Psoas muscle (tissue), 8 donors: ENCODE results near the gene TRIM23. TPM values are rescaled to one million over a fixed set of nuclear protein-coding genes. Genes with fewer than 3 reads are reported as not detected.
"Not testable (repeated sequence)": the region's sequence is repeated elsewhere in the genome, so short reads cannot be mapped to it uniquely, and the experiment has no call there.

ENCODE experiments used
- ATAC-seq, 4 donors: fragments of 200-7000 bp; cut with Tn5 transposase; one replicate each; pipeline ENCODE4 v1.9.1; 2020; ENCODE audit warnings: moderate library complexity in 3 of 4, mild to moderate bottlenecking in 2 of 4
- DNase-seq, 2 donors: peaks; one replicate each; pipeline ENCODE4 v3.0.0-alpha.2; 2020
- H3K27ac ChIP-seq: fragments of 200-600 bp; one replicate; pipeline ENCODE4 v1.8.0; 2022
- H3K27me3 ChIP-seq, 3 donors: fragments of 200-600 bp in 1 of 3; one replicate each; pipeline versions ENCODE4 v1.6.1 to v1.8.0; 2013 to 2022; ENCODE audit warnings: low read length in 2 of 3, mild to moderate bottlenecking in 2 of 3, moderate library complexity in 1 of 3; ENCODE audit not compliant: insufficient read depth in 3 of 3
- H3K36me3 ChIP-seq, 2 donors: fragments of 200-600 bp in 1 of 2; one replicate each; pipeline versions ENCODE4 v1.6.1 to v1.8.0; 2013 to 2022; ENCODE audit warnings: low read depth in 1 of 2, mild to moderate bottlenecking in 1 of 2, moderate library complexity in 1 of 2; ENCODE audit not compliant: insufficient read depth in 1 of 2
- H3K4me1 ChIP-seq: fragments of 200-600 bp; one replicate; pipeline ENCODE4 v1.8.0; 2022
- H3K4me3 ChIP-seq: fragments of 200-600 bp; one replicate; pipeline ENCODE4 v1.8.0; 2022; ENCODE audit warnings: mild to moderate bottlenecking
- H3K9me3 ChIP-seq: fragments of 200-600 bp; one replicate; pipeline ENCODE4 v1.8.0; 2022
- WGBS, 3 donors: extraction: QIAGEN DNeasy Blood & Tissue Kit; methylation state at CpG; one replicate each; pipeline versions ENCODE4 v1.1.6 to v1.1.7; 2013; 5-methylcytosine and 5-hydroxymethylcytosine counted together
- intact Hi-C, 2 donors: fragments of 100-400 bp; cut with DNase I; formaldehyde crosslinking; loops; one replicate each; pipeline versions ENCODE4 v1.11.0 to v1.14.2; 2022
- polyA plus RNA-seq, 3 donors: library from polyadenylated mRNA; stranded (reverse); fragments of 200-250 nt; gene quantifications; one replicate each; pipeline ENCODE4 v1.2.3, GENCODE V29; 2013
- total RNA-seq, 4 donors: library from RNA; stranded (reverse); fragmentation: NEBNext Ultra II Directional in 2 of 4; extraction: Animal tissue kit (Norgen Biotek cat#: 25700) in 2 of 4; gene quantifications; one replicate each; pipeline versions ENCODE4 v1.2.1 to v1.2.4, GENCODE V29; 2021 to 2023
- TF ChIP-seq, protein P1 (sequence below): fragments of 200-600 bp; IDR thresholded peaks from one replicate; pipeline ENCODE4 v1.8.0; 2022; ENCODE audit warnings: antibody characterized with exemption
- donor health status: healthy with polysubstance abuse.
- donor health status: DM: no; HTN: no; CAD: no; lungs with moderate emphysema.
- donor health status: Bipolar disorder and iron deficiency.
- donor health status: healthy.
- donor health status: DM: yes; HTN: yes; CAD: no.
- donor health status: DM: no; HTN: no; CAD: no.
- donor health status: DM: no; HTN: no; CAD: no.
- donor health status: DM: yes; HTN: yes; CAD: no.

TRIM23 gene
- total and polyA plus RNA-seq, 7 donors = 7.2 to 22.8 (median 20.0) TPM

DNA sequence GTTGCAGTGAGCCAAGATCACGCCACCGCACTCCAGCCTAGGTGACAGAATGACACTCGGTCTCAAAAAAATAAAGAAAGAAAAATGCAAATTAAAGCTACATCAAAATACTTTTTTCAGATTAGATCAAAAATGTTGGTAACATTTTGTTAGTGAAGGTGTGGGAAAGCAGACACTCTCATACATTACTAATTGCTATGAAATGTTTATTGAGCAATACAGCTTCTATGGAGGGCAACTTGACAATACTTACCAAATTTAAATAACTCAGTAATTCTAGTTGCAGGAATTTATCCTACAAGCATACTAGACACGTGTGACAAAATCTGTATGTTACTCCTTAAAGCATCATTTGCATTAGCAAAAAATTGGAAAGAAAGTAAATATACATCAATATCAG, 4.1 kb downstream of the TRIM23 start:
- 84 to 88% (median 88%) methylated on average over 4 of the region's 4 CpGs for WGBS, 3 donors
- Histone ChIP-seq H3K9me3 (no peaks in the 10 kb centered on the region), H3K27me3 (no peaks in the 10 kb centered on the region), H3K27ac (no peak overlapping the region), H3K36me3 (peaks cover 0 to 25% of the 10 kb centered on the region in 2 donors), H3K4me1 (peaks cover 35% of the 10 kb centered on the region), H3K4me3 (no peak overlapping the region)
- ATAC-seq (no peak), DNase-seq (no peak)
- TF ChIP-seq, protein P1, sequence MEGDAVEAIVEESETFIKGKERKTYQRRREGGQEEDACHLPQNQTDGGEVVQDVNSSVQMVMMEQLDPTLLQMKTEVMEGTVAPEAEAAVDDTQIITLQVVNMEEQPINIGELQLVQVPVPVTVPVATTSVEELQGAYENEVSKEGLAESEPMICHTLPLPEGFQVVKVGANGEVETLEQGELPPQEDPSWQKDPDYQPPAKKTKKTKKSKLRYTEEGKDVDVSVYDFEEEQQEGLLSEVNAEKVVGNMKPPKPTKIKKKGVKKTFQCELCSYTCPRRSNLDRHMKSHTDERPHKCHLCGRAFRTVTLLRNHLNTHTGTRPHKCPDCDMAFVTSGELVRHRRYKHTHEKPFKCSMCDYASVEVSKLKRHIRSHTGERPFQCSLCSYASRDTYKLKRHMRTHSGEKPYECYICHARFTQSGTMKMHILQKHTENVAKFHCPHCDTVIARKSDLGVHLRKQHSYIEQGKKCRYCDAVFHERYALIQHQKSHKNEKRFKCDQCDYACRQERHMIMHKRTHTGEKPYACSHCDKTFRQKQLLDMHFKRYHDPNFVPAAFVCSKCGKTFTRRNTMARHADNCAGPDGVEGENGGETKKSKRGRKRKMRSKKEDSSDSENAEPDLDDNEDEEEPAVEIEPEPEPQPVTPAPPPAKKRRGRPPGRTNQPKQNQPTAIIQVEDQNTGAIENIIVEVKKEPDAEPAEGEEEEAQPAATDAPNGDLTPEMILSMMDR = no peak
- intact Hi-C loops = loop anchor here in 1 of 2 donors (10.0 kb wide), 1 partner anchor 525 kb away; the partner anchor contains the start of gene SREK1

DNA sequence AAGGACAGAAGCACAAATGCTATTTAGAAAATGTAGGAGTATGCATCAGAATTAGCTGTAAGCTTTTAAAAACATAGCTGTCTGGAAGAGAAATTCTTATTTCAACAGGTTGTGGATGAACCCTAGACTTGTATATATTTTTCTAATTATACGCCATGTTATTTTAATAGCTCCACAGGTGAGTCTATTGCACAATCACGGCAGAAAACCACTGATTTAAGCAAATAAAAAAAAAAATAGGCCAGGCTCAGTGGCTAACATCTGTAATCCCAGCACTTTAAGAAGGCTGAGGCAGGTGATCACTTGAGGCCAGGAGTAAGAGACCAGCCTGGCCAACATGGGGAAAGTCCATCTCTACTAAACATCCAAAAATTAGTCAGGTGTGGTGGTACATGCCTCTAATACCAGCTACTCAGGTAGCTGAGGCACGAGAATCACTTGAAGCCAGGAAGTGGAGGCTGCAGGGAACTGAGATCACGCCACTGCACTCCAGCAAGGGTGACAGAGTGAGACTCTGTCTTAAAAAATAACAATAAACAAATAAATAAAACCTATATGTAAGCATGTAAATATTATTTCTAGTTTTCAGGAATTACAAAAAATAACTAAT, 11.7 kb downstream of the TRIM23 start:
- Histone ChIP-seq H3K9me3 (no peaks in the 10 kb centered on the region), H3K36me3 (peaks cover 14 to 100% of the 10 kb centered on the region in 2 donors), H3K27ac (no peak overlapping the region), H3K4me1 (no peaks in the 10 kb centered on the region), H3K4me3 (no peak overlapping the region), H3K27me3 (no peaks in the 10 kb centered on the region)
- DNase-seq = no peak
- WGBS, 3 donors = 87 to 92% (median 88%) methylated on average over 4 of the region's 4 CpGs
- ATAC-seq = no peak
- intact Hi-C loops = no loop called here
- TF ChIP-seq, protein P1 = no peak

- DNase-seq (no peak), ATAC-seq (no peak)
- TF ChIP-seq, protein P1 = no peak
- no peaks in the 10 kb centered on the region for H3K9me3 ChIP-seq
- intact Hi-C loops = no loop called here
- peaks cover 14 to 100% of the 10 kb centered on the region in 2 donors for H3K36me3 ChIP-seq
- H3K4me1 ChIP-seq = no peaks in the 10 kb centered on the region
- no peak overlapping the region for H3K4me3 ChIP-seq
- WGBS, 3 donors = 82 to 90% (median 83%) methylated on average over 3 of the region's 3 CpGs
- H3K27me3 ChIP-seq = no peaks in the 10 kb centered on the region
- H3K27ac ChIP-seq = no peak overlapping the region
Measured at GRCh38 chr5:65611524-65611923, 12.6 kb downstream of the TRIM23 start.

GRCh38 chr5:65601761-65602160, 22.4 kb downstream of the TRIM23 start:
- not testable (repeated sequence) for DNase-seq, H3K9me3 ChIP-seq, H3K4me3 ChIP-seq, H3K4me1 ChIP-seq, H3K27ac ChIP-seq, H3K27me3 ChIP-seq, ATAC-seq
- intact Hi-C loops = loop anchor here in 1 of 2 donors (5.0 kb wide), 1 partner anchor 1506 kb away; no protein-coding TSS in a partner anchor
- WGBS, 3 donors = 94 to 100% (median 95%) methylated on average over 1 of the region's 1 CpG
- peaks cover 0 to 94% of the 10 kb centered on the region in 2 donors for H3K36me3 ChIP-seq

GRCh38 chr5:65588694-65589093, 35.4 kb downstream of the TRIM23 start:
- no peak for DNase-seq
- ATAC-seq = no peak
- Histone ChIP-seq H3K9me3 (no peaks in the 10 kb centered on the region), H3K27ac (no peak overlapping the region), H3K4me1 (no peaks in the 10 kb centered on the region), H3K4me3 (no peak overlapping the region), H3K27me3 (no peaks in the 10 kb centered on the region), H3K36me3 (peaks cover 0 to 100% of the 10 kb centered on the region in 2 donors)
- intact Hi-C loops = loop anchor here in 1 of 2 donors (10.0 kb wide), 1 partner anchor 586 kb away; no protein-coding TSS in a partner anchor
- TF ChIP-seq, protein P1 = no peak
- WGBS, 3 donors = 92 to 97% (median 96%) methylated on average over 2 of the region's 2 CpGs
